Measurements from ENCODE around the gene HEXIM2. TPM values are rescaled to one million over a fixed set of nuclear protein-coding genes. Genes with fewer than 3 reads are reported as not detected.

The HEXIM2 gene
- polyA plus RNA-seq, 1 donor (not counting 4 experiments of a cell fraction or from before 2014, with no cell fraction given), result 2.3 TPM

GRCh38 chr17:45135978-45136791, 25.5 kb upstream of the HEXIM2 start:
- dilution Hi-C loops (cut with MboI; ENCODE audit: extremely low pct_ligation_motif_present, low sequenced_read_pairs), result no loop called here
- H3K4me1 ChIP-seq (ENCODE audit: control insufficient read depth, extremely low read depth, insufficient read depth, low read length), result peaks cover 18% of the 10 kb centered on the region
- H3K27ac ChIP-seq (ENCODE audit: control insufficient read depth, insufficient read depth, low read length), result peak overlapping the region; percentile 37

DNA sequence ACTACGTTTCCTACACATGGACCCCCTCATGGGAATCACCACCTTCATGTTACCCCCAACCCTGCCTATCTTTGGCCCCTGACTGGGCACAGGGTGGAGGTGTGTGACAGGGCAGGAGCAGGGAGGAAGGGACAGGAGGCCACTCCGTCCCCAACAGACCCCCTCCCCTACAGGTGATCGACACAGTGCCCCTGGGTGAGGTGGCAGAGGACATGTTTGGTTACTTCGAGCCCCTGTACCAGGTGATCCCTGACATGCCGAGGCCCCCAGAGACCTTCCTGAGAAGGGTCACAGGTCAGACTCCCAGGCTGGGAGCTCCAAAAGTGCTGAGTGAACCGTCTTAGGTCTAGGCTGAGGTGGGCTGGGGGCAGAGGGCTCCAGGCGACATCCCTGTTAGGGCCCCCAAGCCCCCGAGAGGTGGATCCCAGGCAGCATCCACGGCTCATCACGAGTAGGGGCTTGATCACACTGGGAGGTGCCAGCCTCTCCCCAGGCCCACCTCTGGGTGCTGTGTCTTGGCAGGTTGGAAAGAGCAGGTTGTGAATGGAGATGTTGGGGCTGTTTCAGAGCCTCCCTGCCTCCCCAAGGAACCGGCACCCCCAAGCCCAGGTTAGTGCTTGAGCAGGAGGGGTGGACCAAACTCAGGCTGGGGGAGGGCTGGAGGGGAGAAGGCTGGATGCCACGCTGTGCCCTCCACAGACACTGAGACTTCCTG, 24.7 kb upstream of the HEXIM2 start:
- Histone ChIP-seq H3K9ac (ENCODE audit: control insufficient read depth, extremely low read depth, insufficient read depth, low read length) (no peak overlapping the region), H3K27ac (ENCODE audit: control insufficient read depth, insufficient read depth, low read length) (no peak overlapping the region), H3K27me3 (ENCODE audit: control insufficient read depth, extremely low read depth, insufficient read depth, low read length) (no peaks in the 10 kb centered on the region), H4K20me1 (ENCODE audit: control insufficient read depth, extremely low read depth, insufficient read depth, low read length) (no peaks in the 10 kb centered on the region), H3K9me1 (ENCODE audit: control insufficient read depth, extremely low read depth, insufficient read depth, low read length) (no peaks in the 10 kb centered on the region), H2AFZ (ENCODE audit: control insufficient read depth, low read length) (no peak overlapping the region), H3K9me3 (ENCODE audit: control insufficient read depth, low read depth, low read length) (no peaks in the 10 kb centered on the region), H3K4me1 (ENCODE audit: control insufficient read depth, extremely low read depth, insufficient read depth, low read length) (peaks cover 12% of the 10 kb centered on the region), H3K79me2 (ENCODE audit: control insufficient read depth, insufficient read depth, low read length) (peaks cover 1% of the 10 kb centered on the region), H3K4me3 (ENCODE audit: control insufficient read depth in 2 of 3, extremely low read depth in 1 of 3, insufficient read depth in 2 of 3, low read depth in 1 of 3, low read length in 3 of 3) (no peak overlapping the region), H3K36me3 (ENCODE audit: control insufficient read depth in 2 of 2, extremely low read depth in 1 of 2, insufficient read depth in 2 of 2, low read length in 2 of 2) (no peaks in the 10 kb centered on the region), H3K4me2 (ENCODE audit: control insufficient read depth, extremely low read depth, insufficient read depth, low read depth, low read length) (no peak overlapping the region)
- no peak for FAIRE-seq
- TF ChIP-seq EZH2 (IDR thresholded peaks at IDR 0.05; ENCODE audit: low read length) (no peak), CTCF (optimal IDR thresholded peaks at IDR 0.05 in 1 of 3, IDR thresholded peaks at IDR 0.05 in 1 of 3, conservative IDR thresholded peaks at IDR 0.05 in 1 of 3; ENCODE audit: extremely low read depth in 1 of 3, insufficient read depth in 2 of 3, low read length in 3 of 3) (no peak)
- dilution Hi-C loops (cut with MboI; ENCODE audit: extremely low pct_ligation_motif_present, low sequenced_read_pairs), result no loop called here
- no peak for DNase-seq (ENCODE audit: low read depth, low spot score)

More at GRCh38 chr17:45135978-45136791, 25.5 kb upstream of the HEXIM2 start:
- H3K9ac ChIP-seq (ENCODE audit: control insufficient read depth, extremely low read depth, insufficient read depth, low read length), result peak overlapping the region; percentile 55
- H3K79me2 ChIP-seq (ENCODE audit: control insufficient read depth, insufficient read depth, low read length), result peaks cover 9% of the 10 kb centered on the region
- peak overlapping the region; percentile 92 for H3K4me2 ChIP-seq (ENCODE audit: control insufficient read depth, extremely low read depth, insufficient read depth, low read depth, low read length)
- H2AFZ ChIP-seq (ENCODE audit: control insufficient read depth, low read length), result peak overlapping the region; percentile 79
- H3K27me3 ChIP-seq (ENCODE audit: control insufficient read depth, extremely low read depth, insufficient read depth, low read length), result no peaks in the 10 kb centered on the region
- FAIRE-seq (no peak), DNase-seq (ENCODE audit: low read depth, low spot score) (no peak)
- no peaks in the 10 kb centered on the region for H3K9me1 ChIP-seq (ENCODE audit: control insufficient read depth, extremely low read depth, insufficient read depth, low read length)
- no peaks in the 10 kb centered on the region for H4K20me1 ChIP-seq (ENCODE audit: control insufficient read depth, extremely low read depth, insufficient read depth, low read length)
- TF ChIP-seq CTCF (optimal IDR thresholded peaks at IDR 0.05 in 1 of 3, IDR thresholded peaks at IDR 0.05 in 1 of 3, conservative IDR thresholded peaks at IDR 0.05 in 1 of 3; ENCODE audit: extremely low read depth in 1 of 3, insufficient read depth in 2 of 3, low read length in 3 of 3), result no peak
- TF ChIP-seq EZH2 (IDR thresholded peaks at IDR 0.05; ENCODE audit: low read length), result no peak
- no peaks in the 10 kb centered on the region for H3K36me3 ChIP-seq (ENCODE audit: control insufficient read depth in 2 of 2, extremely low read depth in 1 of 2, insufficient read depth in 2 of 2, low read length in 2 of 2)
- H3K4me3 ChIP-seq (ENCODE audit: control insufficient read depth in 2 of 3, extremely low read depth in 1 of 3, insufficient read depth in 2 of 3, low read depth in 1 of 3, low read length in 3 of 3), result peak overlapping the region; percentile 50 to 78 (median 76)
- no peaks in the 10 kb centered on the region for H3K9me3 ChIP-seq (ENCODE audit: control insufficient read depth, low read depth, low read length)
